Activated CD4-positive, alpha-beta T cell treated with anti-CD3 and anti-CD28 coated beads, Interleukin-2, amount 50 U/mL, for 24 hours (primary cell): ENCODE results near the gene ACBD4.
"Not testable (repeated sequence)": the region's sequence is repeated elsewhere in the genome, so short reads cannot be mapped to it uniquely, and the experiment has no call there.

Experiments used
- DNase-seq, 2 donors: peaks; one replicate each; pipeline ENCODE4 v3.0.0-alpha.2; 2020; ENCODE audit warnings: low read depth in 1 of 2, low spot score in 1 of 2

Gene ACBD4

GRCh38 chr17:45117848-45118646, 17.4 kb upstream of the ACBD4 start:
- no peak for DNase-seq

- DNase-seq: no peak
Observed at GRCh38 chr17:45118691-45119090, 16.8 kb upstream of the ACBD4 start.

GRCh38 chr17:45119964-45120363, 15.5 kb upstream of the ACBD4 start:
- no peak for DNase-seq

GRCh38 chr17:45120558-45120957, 14.9 kb upstream of the ACBD4 start:
- DNase-seq: no peak

GRCh38 chr17:45121055-45121454, 14.4 kb upstream of the ACBD4 start:
- DNase-seq: no peak

- no peak for DNase-seq
Observed at GRCh38 chr17:45123076-45123770, 12.3 kb upstream of the ACBD4 start.

GRCh38 chr17:45123930-45124796, 11.3 kb upstream of the ACBD4 start:
- no peak for DNase-seq

GRCh38 chr17:45124797-45125122, 10.7 kb upstream of the ACBD4 start:
- DNase-seq: not testable (repeated sequence)

- DNase-seq: no peak
Observed at GRCh38 chr17:45125509-45125908, 10.0 kb upstream of the ACBD4 start.

GRCh38 chr17:45127207-45127547, 8.3 kb upstream of the ACBD4 start:
- no peak for DNase-seq

GRCh38 chr17:45127548-45128300, 7.8 kb upstream of the ACBD4 start:
- DNase-seq: no peak

GRCh38 chr17:45128331-45128730, 7.2 kb upstream of the ACBD4 start:
- DNase-seq: no peak

- no peak for DNase-seq
Observed at GRCh38 chr17:45128989-45129388, 6.5 kb upstream of the ACBD4 start.

- no peak for DNase-seq
Observed at GRCh38 chr17:45129426-45129939, 6.0 kb upstream of the ACBD4 start.

- no peak for DNase-seq
Observed at GRCh38 chr17:45129940-45130680, 5.4 kb upstream of the ACBD4 start.

GRCh38 chr17:45130681-45131615, 4.5 kb upstream of the ACBD4 start:
- no peak for DNase-seq

- DNase-seq: peak in 1 of 2 donors; percentile 21
Observed at GRCh38 chr17:45131616-45132319, 3.7 kb upstream of the ACBD4 start.

- DNase-seq: no peak
Observed at GRCh38 chr17:45132320-45132571, 3.2 kb upstream of the ACBD4 start, which contains the start of gene PLCD3. Gene PLCD3 (minus strand): TSS chr17:45132515. CDS start chr17:45132410, 105 bp downstream.
